Adrenal gland (tissue), 5 donors: ENCODE measurements around the gene ZBTB44.

ENCODE experiments used
- CTCF ChIP-seq, 6 experiments: fragments of 450-650 bp in 4 of 6; fragments of 200-600 bp in 2 of 6; sonication (generic) in 1 of 6; IDR thresholded peaks; 1 replicate in 5 of 6; 2 replicates in 1 of 6; pipeline versions ENCODE4 v1.5.1 to v1.8.0; 2016 to 2021; ENCODE audit warnings: antibody characterized with exemption in 6 of 6, mild to moderate bottlenecking in 2 of 6, moderate library complexity in 1 of 6
- POLR2A ChIP-seq, 2 donors: fragments of 450-650 bp; IDR thresholded peaks; one replicate each; pipeline ENCODE4 v1.6.1; 2017; ENCODE audit warnings: antibody characterized with exemption in 2 of 2, mild to moderate bottlenecking in 2 of 2, moderate library complexity in 1 of 2
- donor health status: DM: no; HTN: no; CAD: no.

DNA sequence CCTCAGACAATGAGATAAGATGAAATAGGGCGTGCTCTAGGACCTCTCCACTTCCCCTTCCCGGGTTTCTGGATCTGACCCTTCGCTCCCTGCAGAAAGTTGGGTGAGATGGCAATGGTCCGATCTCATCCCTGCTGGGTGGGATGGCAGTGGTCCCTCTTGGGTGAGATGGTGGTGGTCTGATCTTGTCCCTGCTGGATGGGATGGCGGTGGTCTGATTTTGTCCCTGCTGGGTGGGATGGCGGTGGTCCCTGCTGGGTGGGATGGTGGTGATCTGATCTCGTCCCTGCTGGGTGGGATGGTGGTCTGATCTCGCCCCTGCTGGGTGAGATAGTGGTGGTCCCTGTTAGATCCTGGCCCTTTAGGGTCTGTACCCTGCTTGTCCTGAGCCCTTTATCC, 133.8 kb downstream of the ZBTB44 start:
- TF ChIP-seq CTCF (IDR thresholded peaks at IDR 0.05) (no peak), POLR2A (IDR thresholded peaks at IDR 0.05) (no peak)
